ENCODE results near the gene YIPF5.
A peak's percentile ranks its signal among the peaks of the same experiment; 100 is the strongest.

Gene YIPF5

GRCh38 chr5:144179226-144179625 lies 8.8 kb upstream of the YIPF5 start:
- no peak for DNase-seq (ENCODE audit: low spot score)

GRCh38 chr5:144177548-144177947 lies 7.1 kb upstream of the YIPF5 start:
- DNase-seq (ENCODE audit: low spot score) = peak; percentile 31

GRCh38 chr5:144173766-144174165 lies 3.3 kb upstream of the YIPF5 start:
- DNase-seq (ENCODE audit: low spot score) = no peak

GRCh38 chr5:144169904-144170275 lies 569 bp downstream of the YIPF5 start:
- no peak for DNase-seq (ENCODE audit: low spot score)

GRCh38 chr5:144167998-144168397 lies 2.5 kb downstream of the YIPF5 start:
- DNase-seq (ENCODE audit: low spot score) = no peak

GRCh38 chr5:144166696-144167095 lies 3.8 kb downstream of the YIPF5 start:
- no peak for DNase-seq (ENCODE audit: low spot score)

- DNase-seq (ENCODE audit: low spot score) = no peak
These were observed 7.8 kb downstream of the YIPF5 start for GRCh38 chr5:144162686-144163085.

- peak; percentile 33 for DNase-seq (ENCODE audit: low spot score)
These were observed 13.7 kb downstream of the YIPF5 start for GRCh38 chr5:144156767-144157171.

GRCh38 chr5:144151026-144151425 lies 19.4 kb downstream of the YIPF5 start:
- DNase-seq (ENCODE audit: low spot score) = peak; percentile 68

GRCh38 chr5:144144956-144145751 lies 25.3 kb downstream of the YIPF5 start:
- no peak for DNase-seq (ENCODE audit: low spot score)

- DNase-seq (ENCODE audit: low spot score) = no peak
These were observed 26.8 kb downstream of the YIPF5 start for GRCh38 chr5:144143625-144144024.

GRCh38 chr5:144142824-144143162 lies 27.7 kb downstream of the YIPF5 start:
- no peak for DNase-seq (ENCODE audit: low spot score)

- DNase-seq (ENCODE audit: low spot score) = peak; percentile 54
These were observed 28.2 kb downstream of the YIPF5 start for GRCh38 chr5:144142139-144142823.

- DNase-seq (ENCODE audit: low spot score) = no peak
These were observed 28.9 kb downstream of the YIPF5 start for GRCh38 chr5:144141585-144141984.

GRCh38 chr5:144139586-144139985 lies 30.9 kb downstream of the YIPF5 start:
- no peak for DNase-seq (ENCODE audit: low spot score)

GRCh38 chr5:144135113-144135762 lies 35.2 kb downstream of the YIPF5 start:
- no peak for DNase-seq (ENCODE audit: low spot score)

GRCh38 chr5:144134194-144134826 lies 36.1 kb downstream of the YIPF5 start:
- peak; percentile 20 for DNase-seq (ENCODE audit: low spot score)

GRCh38 chr5:144133050-144133633 lies 37.3 kb downstream of the YIPF5 start:
- no peak for DNase-seq (ENCODE audit: low spot score)

GRCh38 chr5:144131261-144131660 lies 39.2 kb downstream of the YIPF5 start:
- DNase-seq (ENCODE audit: low spot score) = no peak

- no peak for DNase-seq (ENCODE audit: low spot score)
These were observed 40.2 kb downstream of the YIPF5 start for GRCh38 chr5:144130306-144130705.

- DNase-seq (ENCODE audit: low spot score) = no peak
These were observed 41.6 kb downstream of the YIPF5 start for GRCh38 chr5:144128844-144129243.

- DNase-seq (ENCODE audit: low spot score) = no peak
These were observed 43.8 kb downstream of the YIPF5 start for GRCh38 chr5:144126707-144127106.

All from kidney tubule cell (primary cell).